Measurements from ENCODE around the gene CKB.

CKB gene

DNA sequence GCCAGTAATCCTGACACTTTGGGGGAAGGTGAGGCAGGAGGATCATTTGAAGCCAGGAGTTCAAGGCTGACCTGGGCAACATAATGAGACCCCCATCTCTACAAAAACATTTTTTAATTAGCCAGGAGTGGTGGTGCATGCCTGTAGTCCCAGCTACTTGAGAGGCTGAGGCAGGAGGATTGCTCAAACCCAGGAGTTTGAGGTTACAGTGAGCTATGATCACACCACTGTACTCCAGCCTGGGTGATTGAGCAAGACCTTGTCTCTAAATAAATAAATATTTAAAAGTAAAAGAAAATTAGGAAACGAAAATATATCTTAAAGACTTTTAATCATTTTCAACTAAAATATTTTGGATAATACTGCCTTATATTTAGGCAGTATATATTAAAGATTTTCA lies 25.9 kb downstream of the CKB start:
- no peak overlapping the region for H3K4me3 ChIP-seq (ENCODE audit: low read length)
- no peak for TF ChIP-seq ZNF274 (IDR thresholded peaks at IDR 0.05; ENCODE audit: low read depth, low read length)

DNA sequence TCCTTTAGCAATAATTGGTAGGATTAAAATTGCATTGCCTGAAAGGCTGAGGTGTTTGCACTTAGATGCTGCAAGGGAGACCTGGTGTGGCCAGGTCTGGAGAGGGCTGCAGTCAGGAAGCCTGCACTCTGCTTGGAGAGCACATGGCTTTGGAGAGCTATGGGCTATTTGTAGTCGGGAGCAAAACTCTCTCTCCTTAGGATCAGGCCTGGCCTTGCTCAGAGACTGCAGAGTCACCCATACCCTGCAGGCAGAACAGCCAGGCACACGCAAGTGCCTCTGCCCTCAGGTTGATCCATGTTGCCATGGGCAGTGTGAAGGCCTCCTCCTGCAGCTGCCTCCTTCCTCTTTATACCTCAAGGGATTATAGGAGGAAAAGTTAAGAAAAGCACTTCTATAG lies 26.8 kb downstream of the CKB start:
- H3K4me3 ChIP-seq (ENCODE audit: low read length): no peak overlapping the region
- TF ChIP-seq ZNF274 (IDR thresholded peaks at IDR 0.05; ENCODE audit: low read depth, low read length): no peak

DNA sequence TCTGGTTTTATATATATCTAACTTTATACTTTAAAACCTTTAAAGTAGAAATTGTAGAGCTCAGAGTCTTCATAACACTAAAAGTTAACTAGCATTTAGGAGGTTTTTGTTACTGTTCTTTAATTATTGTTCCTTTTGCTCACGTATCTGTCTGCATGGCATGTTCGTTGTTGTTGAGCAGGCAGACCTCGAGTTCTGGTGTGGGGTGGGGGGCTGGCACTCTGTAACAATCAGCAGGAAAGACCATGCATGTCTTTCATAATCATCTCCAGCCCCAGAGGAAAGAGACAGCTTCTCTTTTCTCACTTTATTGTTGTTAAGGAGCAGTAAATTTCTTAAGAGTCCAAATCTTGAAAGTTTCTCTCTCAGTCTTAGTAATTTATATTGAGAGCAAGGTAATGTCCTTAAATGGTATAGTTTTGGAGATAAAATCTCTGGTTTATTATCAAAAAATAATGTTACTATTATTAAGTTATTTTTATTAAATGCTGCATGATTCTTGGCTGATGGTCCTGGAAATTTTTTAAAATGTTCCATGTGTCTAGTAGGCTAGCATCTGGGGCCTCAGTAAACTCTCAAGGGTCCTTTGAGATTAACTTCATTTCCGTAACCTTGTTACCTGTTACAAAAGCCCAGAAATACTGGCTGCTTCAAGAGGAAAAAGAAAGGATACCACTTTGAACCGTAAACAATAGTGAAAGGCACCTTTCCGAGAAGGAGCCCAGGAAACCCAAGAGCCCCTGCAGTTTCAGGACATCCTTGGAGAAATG lies 30.3 kb downstream of the CKB start:
- TF ChIP-seq ZNF274 (IDR thresholded peaks at IDR 0.05; ENCODE audit: low read depth, low read length): no peak
- H3K4me3 ChIP-seq (ENCODE audit: low read length): no peak overlapping the region

DNA sequence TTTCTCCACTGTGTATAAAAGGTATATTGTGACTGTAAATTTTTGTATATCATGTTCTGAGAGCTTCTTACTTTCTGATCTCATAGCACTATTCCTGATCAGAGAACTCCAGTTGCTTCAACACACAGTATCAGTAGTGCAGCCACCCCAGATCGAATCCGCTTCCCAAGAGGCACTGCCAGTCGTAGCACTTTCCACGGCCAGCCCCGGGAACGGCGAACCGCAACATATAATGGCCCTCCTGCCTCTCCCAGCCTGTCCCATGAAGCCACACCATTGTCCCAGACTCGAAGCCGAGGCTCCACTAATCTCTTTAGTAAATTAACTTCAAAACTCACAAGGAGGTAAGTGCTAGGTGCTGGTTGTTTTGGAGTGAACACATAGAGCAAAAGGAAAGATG lies 30.9 kb downstream of the CKB start:
- H3K4me3 ChIP-seq (ENCODE audit: low read length): no peak overlapping the region
- TF ChIP-seq ZNF274 (IDR thresholded peaks at IDR 0.05; ENCODE audit: low read depth, low read length): no peak

- no peak overlapping the region for H3K4me3 ChIP-seq (ENCODE audit: low read length)
- TF ChIP-seq ZNF274 (IDR thresholded peaks at IDR 0.05; ENCODE audit: low read depth, low read length): no peak
Measured at GRCh38 chr14:103489621-103490020, 33.0 kb downstream of the CKB start.

DNA sequence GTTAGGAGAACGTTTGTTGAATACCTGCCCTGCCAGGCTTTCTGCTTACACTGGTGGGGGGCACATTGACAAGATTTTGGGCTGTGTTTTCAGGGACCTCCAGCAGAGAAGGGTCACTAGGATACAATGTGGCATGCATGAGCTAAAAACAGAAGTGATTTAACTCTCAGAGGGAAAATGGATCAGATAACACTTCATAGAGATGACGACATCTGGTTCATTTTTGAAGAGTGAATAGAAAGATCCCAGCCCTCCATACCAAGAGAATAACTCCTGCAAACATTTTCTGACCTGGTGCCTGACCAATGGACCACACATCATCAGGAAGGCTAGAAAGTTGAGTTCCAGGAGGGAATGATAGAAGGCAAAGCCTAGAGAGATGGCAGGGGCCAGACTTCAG lies 33.7 kb downstream of the CKB start:
- no peak for TF ChIP-seq ZNF274 (IDR thresholded peaks at IDR 0.05; ENCODE audit: low read depth, low read length)
- H3K4me3 ChIP-seq (ENCODE audit: low read length): no peak overlapping the region

DNA sequence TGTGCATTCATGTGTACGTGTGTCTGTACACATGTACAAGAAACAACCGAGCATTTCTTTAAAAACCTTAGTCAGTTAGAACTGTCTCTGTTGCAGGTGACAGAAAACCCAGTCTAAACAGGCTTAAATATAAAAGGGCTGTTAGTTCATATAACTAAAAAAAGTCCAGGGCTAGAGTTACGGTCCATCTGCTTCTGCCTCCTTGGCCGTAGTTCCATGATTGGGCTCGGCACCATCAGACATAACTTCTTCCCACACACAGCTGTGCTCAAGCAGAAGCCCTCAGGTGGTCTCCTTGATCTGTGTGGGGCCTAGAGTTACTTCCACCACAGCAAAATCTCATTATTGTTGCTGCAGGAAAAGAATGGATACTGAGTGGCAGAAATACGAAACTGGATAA lies 34.6 kb downstream of the CKB start:
- TF ChIP-seq ZNF274 (IDR thresholded peaks at IDR 0.05; ENCODE audit: low read depth, low read length): no peak
- no peak overlapping the region for H3K4me3 ChIP-seq (ENCODE audit: low read length)

DNA sequence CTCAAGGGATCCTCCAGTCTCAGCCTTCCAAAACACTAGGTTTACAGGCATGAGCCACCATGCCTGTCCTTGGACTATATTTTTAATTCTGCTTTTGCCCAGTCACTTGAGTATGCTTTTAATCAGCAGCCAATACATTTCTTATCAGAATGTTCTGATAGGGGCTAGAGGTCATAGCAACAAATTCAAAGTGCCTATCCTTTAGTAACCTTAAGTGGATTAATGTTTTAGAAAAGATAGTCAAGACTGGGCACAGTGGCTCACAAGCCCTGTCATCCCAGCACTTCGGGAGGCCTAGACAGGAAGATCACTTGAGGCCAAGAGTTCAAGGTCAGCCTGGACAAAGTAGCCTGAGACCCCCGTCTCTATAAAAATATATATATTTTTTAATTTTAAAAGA lies 37.1 kb downstream of the CKB start:
- H3K4me3 ChIP-seq (ENCODE audit: low read length): no peak overlapping the region
- no peak for TF ChIP-seq ZNF274 (IDR thresholded peaks at IDR 0.05; ENCODE audit: low read depth, low read length)

DNA sequence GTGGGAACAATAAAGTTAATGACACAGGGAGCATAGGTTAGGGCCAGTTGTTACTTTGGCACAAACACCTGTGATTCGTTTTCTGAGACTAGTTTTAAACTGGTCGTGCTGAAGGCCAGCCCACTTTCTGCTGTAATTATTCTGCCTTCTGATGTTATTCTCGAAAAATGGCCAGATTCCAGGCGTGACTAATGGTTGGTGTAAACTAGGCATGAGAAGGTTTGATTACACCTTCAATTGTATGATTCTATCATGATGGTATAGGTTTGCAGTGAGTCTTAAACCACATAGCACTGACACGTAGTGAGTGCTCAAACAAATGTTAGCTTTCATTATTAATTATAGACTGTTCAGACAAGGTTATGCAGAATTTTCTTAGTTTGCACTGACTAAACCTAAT lies 39.0 kb downstream of the CKB start:
- TF ChIP-seq ZNF274 (IDR thresholded peaks at IDR 0.05; ENCODE audit: low read depth, low read length): no peak
- no peak overlapping the region for H3K4me3 ChIP-seq (ENCODE audit: low read length)

DNA sequence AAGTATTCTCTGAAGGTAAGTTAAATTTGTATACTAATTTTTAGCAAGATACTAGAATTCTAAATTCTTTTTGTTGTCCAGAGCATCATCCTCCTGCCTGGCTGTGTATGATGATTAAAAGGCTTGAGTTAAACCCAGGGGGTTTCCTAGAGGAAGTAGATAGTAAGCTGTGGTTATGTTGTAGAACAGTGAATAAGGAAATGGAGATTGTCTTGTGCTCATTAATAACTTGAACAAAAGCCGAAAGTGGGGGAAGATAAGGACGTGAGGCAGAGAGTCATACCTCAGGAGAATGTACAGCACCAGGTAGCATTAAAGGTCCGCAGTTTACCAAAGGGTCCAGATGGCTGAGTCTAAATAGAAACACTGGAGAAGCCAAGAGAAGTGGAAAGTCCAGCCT lies 42.0 kb downstream of the CKB start:
- no peak overlapping the region for H3K4me3 ChIP-seq (ENCODE audit: low read length)
- no peak for TF ChIP-seq ZNF274 (IDR thresholded peaks at IDR 0.05; ENCODE audit: low read depth, low read length)

GRCh38 chr14:103476631-103477030 lies 46.0 kb downstream of the CKB start:
- TF ChIP-seq ZNF274 (IDR thresholded peaks at IDR 0.05; ENCODE audit: low read depth, low read length): no peak

DNA sequence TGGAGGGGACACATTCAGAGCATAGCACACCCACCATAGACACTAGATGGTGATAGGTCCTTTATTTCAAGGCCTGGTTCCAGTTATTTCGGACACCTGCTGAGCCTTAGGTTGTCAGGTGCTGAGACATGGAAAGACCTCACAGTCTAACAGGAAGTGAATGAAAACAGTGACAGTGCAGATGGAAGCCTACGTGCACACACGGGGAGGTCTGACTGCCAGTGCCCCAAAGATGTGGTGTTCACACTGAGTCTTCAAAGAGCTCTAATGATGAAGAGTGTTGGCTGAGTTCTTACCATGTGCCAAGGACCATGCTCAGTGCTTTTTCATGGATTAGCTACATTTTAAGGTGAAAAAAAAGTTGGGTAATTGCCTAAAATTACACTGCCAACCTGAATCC lies 46.6 kb downstream of the CKB start:
- TF ChIP-seq ZNF274 (IDR thresholded peaks at IDR 0.05; ENCODE audit: low read depth, low read length): no peak
- no peak overlapping the region for H3K4me3 ChIP-seq (ENCODE audit: low read length)

More at GRCh38 chr14:103476631-103477030, 46.0 kb downstream of the CKB start:
- no peak overlapping the region for H3K4me3 ChIP-seq (ENCODE audit: low read length)

GRCh38 chr14:103474893-103475292 lies 47.7 kb downstream of the CKB start:
- H3K4me3 ChIP-seq (ENCODE audit: low read length): no peak overlapping the region
- TF ChIP-seq ZNF274 (IDR thresholded peaks at IDR 0.05; ENCODE audit: low read depth, low read length): no peak

- no peak overlapping the region for H3K4me3 ChIP-seq (ENCODE audit: low read length)
- no peak for TF ChIP-seq ZNF274 (IDR thresholded peaks at IDR 0.05; ENCODE audit: low read depth, low read length)
Measured at GRCh38 chr14:103472939-103473338, 49.7 kb downstream of the CKB start.
